OCI-LY3 (cell line): Measurements from ENCODE around the gene TARBP2.

Source experiments
- CTCF ChIP-seq: fragments of 200-600, 300-600 bp; sonication (generic); IDR thresholded peaks from 2 replicates; pipeline ENCODE4 v1.5.1; 2014; ENCODE audit warnings: antibody characterized with exemption, low read length, low read depth
- EZH2phosphoT487 ChIP-seq: fragments of 200-600 bp; shearing (Covaris generic); IDR thresholded peaks from 2 replicates; pipeline ENCODE4 v1.6.1; 2018; ENCODE audit warnings: antibody characterized with exemption, mixed run types, low read depth

GRCh38 chr12:53552361-53553327 lies 51.6 kb downstream of the TARBP2 start:
- TF ChIP-seq CTCF (no peak), EZH2phosphoT487 (no peak)
